Epithelial cell of proximal tubule (primary cell): ENCODE measurements around the gene PDPN. TPM values are rescaled to one million over a fixed set of nuclear protein-coding genes. Genes with fewer than 3 reads are reported as not detected.
"Not testable (repeated sequence)": the region's sequence is repeated elsewhere in the genome, so short reads cannot be mapped to it uniquely, and the experiment has no call there.

Experiments
- DNase-seq: peaks from one replicate; pipeline ENCODE4 v3.0.0-alpha.2; 2011; ENCODE audit warnings: low read depth
- H3K4me3 ChIP-seq: 2 replicates; pipeline ENCODE4 v1.5.1; 2011; ENCODE audit warnings: low read depth, mild to moderate bottlenecking, low read length
- CTCF ChIP-seq: conservative IDR thresholded peaks from 2 replicates; pipeline ENCODE4 v1.5.1; 2012; ENCODE audit warnings: low read depth, mild to moderate bottlenecking, low read length
- total RNA-seq: library from RNA; depleted of rRNA; stranded (reverse); fragments of >200 nt; gene quantifications from 2 replicates; pipeline ENCODE4 v1.2.3, GENCODE V29; 2015

The PDPN gene
- total RNA-seq, 1 donor from 2014 or later = 7.6 TPM

- no peak for DNase-seq
- H3K4me3 ChIP-seq = no peak overlapping the region
- TF ChIP-seq CTCF = no peak
These were observed 34.1 kb upstream of the PDPN start for GRCh38 chr1:13549521-13549920.

- no peak overlapping the region for H3K4me3 ChIP-seq
- TF ChIP-seq CTCF = no peak
- no peak for DNase-seq
These were observed 33.0 kb upstream of the PDPN start for GRCh38 chr1:13550663-13551062.

- H3K4me3 ChIP-seq = no peak overlapping the region
- no peak for DNase-seq
These were observed 28.8 kb upstream of the PDPN start for GRCh38 chr1:13554798-13555197.

GRCh38 chr1:13556224-13556764 lies 27.3 kb upstream of the PDPN start:
- no peak for TF ChIP-seq CTCF
- no peak overlapping the region for H3K4me3 ChIP-seq
- no peak for DNase-seq

More at GRCh38 chr1:13554798-13555197, 28.8 kb upstream of the PDPN start:
- no peak for TF ChIP-seq CTCF

GRCh38 chr1:13560541-13560940 lies 23.1 kb upstream of the PDPN start:
- DNase-seq = no peak
- H3K4me3 ChIP-seq = no peak overlapping the region
- TF ChIP-seq CTCF = no peak

GRCh38 chr1:13562981-13563380 lies 20.7 kb upstream of the PDPN start:
- not testable (repeated sequence) for DNase-seq, H3K4me3 ChIP-seq

GRCh38 chr1:13564073-13564472 lies 19.6 kb upstream of the PDPN start:
- no peak for TF ChIP-seq CTCF
- DNase-seq = no peak
- H3K4me3 ChIP-seq = no peak overlapping the region

- not testable (repeated sequence) for DNase-seq, H3K4me3 ChIP-seq
These were observed 13.2 kb upstream of the PDPN start for GRCh38 chr1:13570435-13570834.
